Kidney tubule cell (primary cell): ENCODE measurements around the gene PIMREG.
"Not testable (repeated sequence)": the region's sequence is repeated elsewhere in the genome, so short reads cannot be mapped to it uniquely, and the experiment has no call there.

Source experiments
- DNase-seq: peaks from one replicate; pipeline ENCODE4 v3.0.0-alpha.2; 2018; ENCODE audit warnings: low spot score

The PIMREG gene

GRCh38 chr17:6478486-6478885, 34.2 kb downstream of the PIMREG start:
- DNase-seq = no peak

GRCh38 chr17:6479622-6480302, 35.5 kb downstream of the PIMREG start:
- DNase-seq = no peak

DNA sequence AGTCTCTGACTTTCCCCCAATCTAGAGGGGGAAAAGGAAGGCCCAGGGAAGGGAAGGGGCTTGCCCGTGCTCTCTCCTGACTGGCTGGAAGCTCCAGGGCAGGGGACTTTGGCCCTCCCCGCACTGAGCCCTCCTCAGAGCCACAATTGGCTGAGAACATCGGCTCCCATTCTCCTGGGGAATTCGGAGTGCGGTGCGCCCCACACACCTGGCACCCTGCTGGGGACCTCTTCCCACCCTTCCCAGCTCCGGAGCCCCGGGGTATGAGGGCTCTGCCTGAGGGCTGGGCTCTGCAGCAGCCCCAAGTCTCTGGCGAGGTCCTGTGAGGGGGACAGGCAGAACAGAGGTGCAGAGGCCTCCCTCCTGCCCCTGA, 36.0 kb downstream of the PIMREG start:
- DNase-seq = no peak

DNA sequence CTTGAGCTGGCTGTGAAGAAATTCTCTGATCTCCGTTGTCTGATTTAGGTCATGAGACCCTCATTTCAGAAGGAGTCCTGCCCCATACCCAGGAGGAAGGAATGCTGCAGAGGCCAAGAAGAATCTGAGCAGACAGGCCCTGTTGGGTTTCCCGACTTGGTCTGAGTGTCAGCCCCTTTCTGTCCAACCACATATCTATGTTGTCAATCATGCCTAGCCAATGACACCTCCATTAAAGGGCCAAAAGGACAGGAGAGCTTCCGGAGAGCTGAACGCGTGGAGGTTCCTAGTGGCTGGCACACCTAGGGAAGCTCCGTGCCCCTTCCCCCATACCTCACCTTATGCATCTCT, 37.8 kb downstream of the PIMREG start:
- no peak for DNase-seq

- DNase-seq = not testable (repeated sequence)
These were observed 38.5 kb downstream of the PIMREG start for GRCh38 chr17:6482796-6483195.

DNA sequence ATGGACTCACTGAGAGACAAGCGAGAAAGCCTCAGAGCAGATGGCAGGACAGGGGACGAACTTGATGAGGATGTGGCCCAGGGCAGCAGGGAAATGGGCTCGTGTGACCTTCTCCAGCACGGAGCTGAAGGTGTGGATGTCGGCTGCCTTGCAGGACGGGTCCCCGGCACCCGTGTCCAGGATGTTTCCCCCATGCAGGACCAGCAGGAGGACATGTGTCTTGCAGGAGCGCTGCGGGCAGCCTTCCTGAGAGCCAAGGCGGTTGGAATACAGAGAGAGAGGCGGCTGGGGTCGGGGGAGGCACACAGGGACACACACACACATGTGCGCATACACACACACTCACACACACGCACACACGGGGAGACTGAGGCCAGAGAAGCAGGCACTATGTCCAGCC, 39.3 kb downstream of the PIMREG start:
- no peak for DNase-seq

GRCh38 chr17:6485646-6486412, 41.6 kb downstream of the PIMREG start:
- no peak for DNase-seq

GRCh38 chr17:6487251-6488007, 43.2 kb downstream of the PIMREG start:
- no peak for DNase-seq

GRCh38 chr17:6488008-6488539, 43.8 kb downstream of the PIMREG start:
- DNase-seq = no peak

DNA sequence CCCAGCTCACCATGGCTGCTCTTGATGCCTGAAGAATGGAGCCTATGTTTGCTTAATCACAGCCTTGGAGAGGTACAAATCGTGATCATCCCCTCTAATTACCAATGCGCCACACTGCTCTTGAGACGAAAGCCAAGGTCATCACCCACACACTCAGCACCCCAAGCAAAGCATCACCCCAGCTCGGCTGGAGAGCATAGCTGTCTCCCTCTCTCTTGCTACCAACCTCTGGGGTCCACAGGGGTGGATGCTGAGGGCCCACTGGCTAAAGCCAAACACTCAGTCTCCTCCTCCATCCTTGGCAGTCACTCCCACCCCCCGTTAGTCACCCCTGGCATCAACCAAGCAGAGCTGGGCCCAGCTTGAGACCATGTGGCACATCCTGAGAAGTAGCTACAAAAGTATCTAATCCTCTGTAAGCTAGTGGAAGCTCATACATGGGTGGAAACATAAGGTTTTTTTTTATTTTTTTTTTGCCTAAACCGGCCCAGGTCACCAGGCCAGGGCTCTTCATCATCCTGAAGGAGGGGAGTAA, 44.8 kb downstream of the PIMREG start:
- no peak for DNase-seq

GRCh38 chr17:6491071-6491700, 46.9 kb downstream of the PIMREG start:
- no peak for DNase-seq

GRCh38 chr17:6492892-6493674, 48.8 kb downstream of the PIMREG start:
- no peak for DNase-seq

DNA sequence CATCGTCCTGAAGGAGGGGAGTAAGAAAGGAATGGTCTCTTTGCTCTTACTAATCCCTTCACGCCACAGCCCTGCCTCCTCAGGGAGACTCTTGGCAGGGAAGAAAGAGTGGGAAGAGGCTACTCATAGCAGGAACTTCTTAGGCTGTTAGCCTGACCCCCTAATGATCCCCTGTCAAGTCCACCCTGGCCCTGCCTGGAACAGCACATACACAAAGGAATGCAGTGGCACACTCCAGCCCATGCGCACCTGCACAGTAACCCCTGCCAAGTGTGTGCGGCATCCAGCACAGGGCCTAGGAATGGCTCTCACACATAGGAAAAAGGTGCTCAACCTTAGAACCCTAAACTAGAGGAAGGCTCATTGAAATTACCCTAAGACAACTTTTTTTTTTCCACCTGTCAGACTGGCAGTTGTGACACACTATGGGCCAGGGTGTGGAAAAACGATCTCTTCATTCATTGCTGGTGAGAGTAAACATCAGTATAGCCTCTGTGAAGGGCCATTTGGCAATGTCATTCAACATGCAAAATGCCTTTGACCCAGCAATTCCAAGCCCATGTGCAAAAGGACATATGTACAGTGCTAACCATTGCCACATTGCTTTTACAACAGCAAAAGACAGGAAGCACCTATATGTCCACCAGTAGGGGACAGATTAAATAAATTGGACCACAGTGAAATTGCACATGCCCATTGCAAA, 50.1 kb downstream of the PIMREG start:
- peak; percentile 83 for DNase-seq

GRCh38 chr17:6495450-6496115, 51.3 kb downstream of the PIMREG start:
- DNase-seq = no peak

DNA sequence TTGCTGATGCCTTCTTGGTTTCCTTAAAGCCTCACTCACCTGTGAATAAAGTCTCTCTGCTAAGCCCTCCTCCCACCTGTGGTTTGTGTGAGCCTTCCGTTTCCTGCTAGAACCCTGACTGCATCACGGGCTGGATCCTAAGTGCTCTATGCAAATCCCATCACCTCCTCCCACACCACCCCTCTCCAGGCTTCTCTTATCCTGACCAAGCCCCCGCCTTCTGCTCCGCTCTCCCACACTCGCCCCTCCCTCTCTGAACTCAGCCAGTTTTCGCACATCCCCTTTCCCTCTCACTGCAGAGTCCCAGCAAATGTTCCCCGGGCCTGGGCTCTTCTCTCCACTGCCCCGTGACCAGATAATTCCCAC, 51.8 kb downstream of the PIMREG start:
- no peak for DNase-seq

DNA sequence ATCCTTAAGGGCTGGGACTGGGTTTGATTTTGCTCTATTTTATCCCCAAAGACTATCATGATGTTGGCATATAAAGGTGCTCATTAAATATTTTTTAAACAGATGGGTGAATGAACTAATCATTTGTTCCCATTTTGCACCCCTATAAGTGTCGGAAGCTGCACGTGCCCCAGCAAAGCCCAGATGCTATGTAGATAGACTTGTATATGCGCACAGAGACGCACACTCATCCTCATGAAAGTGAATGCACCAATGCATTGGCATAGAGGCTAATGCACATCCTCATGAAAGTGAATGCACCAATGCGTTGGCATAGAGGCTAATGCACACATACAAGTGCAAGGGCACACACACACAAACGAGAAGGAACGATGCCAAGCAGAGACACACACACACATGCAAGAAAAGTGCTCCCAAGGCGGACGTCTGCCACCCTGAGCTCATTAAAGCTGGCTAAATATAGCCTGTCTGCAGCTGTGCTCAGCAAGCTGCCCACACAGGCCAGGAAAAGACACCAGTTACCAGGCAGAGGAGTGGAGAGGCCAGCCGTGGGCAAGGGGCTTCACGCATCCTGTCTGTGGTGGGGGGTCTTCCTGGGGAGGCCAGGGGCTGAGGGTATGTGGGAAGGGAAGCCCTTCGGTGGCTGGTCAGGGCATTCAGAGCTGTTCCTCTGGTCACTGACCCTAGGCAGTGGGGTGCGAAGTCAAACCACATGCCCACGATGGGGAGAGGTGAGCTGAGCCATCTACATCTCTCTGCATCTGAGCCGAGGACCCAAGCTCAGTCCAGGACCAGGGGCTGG, 52.6 kb downstream of the PIMREG start:
- DNase-seq = no peak

DNA sequence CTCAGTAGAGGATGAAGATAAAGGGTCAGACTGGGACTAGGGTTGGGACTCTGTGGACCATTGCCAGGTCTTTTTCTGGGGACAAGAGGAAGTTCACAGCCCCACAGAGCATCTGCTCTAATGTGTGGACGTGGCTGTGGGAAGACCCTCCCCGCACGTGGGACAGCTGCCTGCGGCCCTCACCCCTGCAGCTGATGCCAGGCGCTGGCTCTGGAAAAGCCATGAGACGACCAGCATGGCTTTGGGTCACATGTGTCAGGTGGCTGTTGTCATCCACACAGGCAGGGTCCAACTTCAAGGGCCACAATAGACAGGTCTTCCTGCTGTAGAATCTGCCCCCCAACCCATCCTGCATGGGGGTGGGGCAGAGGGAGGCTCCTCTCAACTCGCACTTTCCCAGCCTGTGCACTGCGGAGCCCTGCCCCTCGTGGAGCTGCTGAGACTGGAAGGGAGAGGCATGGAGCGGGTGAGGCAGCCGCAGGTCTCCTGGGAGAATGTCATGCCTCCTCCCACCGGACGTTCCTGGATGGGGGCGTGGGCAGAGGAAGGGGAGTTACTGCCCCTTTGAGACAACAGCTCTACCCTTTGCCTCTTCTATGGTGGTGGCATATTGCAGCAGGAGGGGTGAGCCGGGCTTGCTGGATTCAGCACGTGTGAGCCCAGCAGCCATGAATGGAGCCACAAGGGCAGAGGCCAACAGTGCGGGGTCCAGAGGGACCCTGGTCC, 53.4 kb downstream of the PIMREG start:
- no peak for DNase-seq

DNA sequence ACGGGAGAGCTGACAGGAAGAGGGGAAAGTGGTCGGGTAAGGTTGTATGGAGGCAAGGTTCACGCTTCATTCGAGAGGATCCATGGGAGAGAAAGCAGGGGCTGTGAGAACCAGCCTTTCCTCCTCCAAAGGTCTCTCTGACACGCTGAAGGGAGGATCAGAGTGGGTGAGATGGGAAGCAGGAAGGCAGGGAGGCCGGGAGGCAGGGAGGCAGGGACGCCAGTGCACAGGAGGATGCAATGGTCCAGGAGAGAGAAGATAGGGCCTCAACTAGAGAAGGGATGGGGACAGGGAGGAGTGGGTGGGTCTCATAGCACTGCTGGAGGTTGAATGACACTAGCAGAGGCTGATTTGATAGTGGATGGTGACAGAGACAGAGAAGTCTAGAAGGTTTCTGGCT, 54.1 kb downstream of the PIMREG start:
- DNase-seq = no peak
